KMS-11 (cell line): ENCODE results near the gene SPON1.

Source experiments
- H2AFZ ChIP-seq: fragments of 200-600 bp; sonication (generic); 2 replicates; pipeline ENCODE4 v1.6.1; 2016; ENCODE audit warnings: antibody characterized with exemption, mixed run types, low read depth
- H3K27ac ChIP-seq: fragments of 200-600 bp; sonication (generic); 2 replicates; pipeline ENCODE4 v1.6.1; 2016; ENCODE audit warnings: mild to moderate bottlenecking, mixed run types
- H3K27me3 ChIP-seq: fragments of 200-600 bp; sonication (generic); 2 replicates; pipeline ENCODE4 v1.6.1; 2017; ENCODE audit warnings: mild to moderate bottlenecking, low read depth, mixed run types, moderate library complexity; ENCODE audit not compliant: insufficient read depth
- H3K36me3 ChIP-seq: fragments of 200-600 bp; sonication (generic); 2 replicates; pipeline ENCODE4 v1.6.1; 2017; ENCODE audit warnings: mild to moderate bottlenecking, mixed run types; ENCODE audit not compliant: insufficient read depth
- H3K4me1 ChIP-seq: fragments of 200-600 bp; sonication (generic); 2 replicates; pipeline ENCODE4 v1.6.1; 2016; ENCODE audit warnings: mild to moderate bottlenecking, low read depth, mixed run types; ENCODE audit not compliant: poor library complexity, severe bottlenecking
- H3K4me2 ChIP-seq: fragments of 200-600 bp; sonication (generic); 2 replicates; pipeline ENCODE4 v1.7.0; 2016; ENCODE audit warnings: mild to moderate bottlenecking, mixed run types
- H3K4me3 ChIP-seq: fragments of 200-600 bp; sonication (generic); IDR thresholded peaks from 2 replicates; pipeline ENCODE4 v1.6.1; 2017; ENCODE audit warnings: low read depth, low read length, mixed read lengths; ENCODE audit not compliant: insufficient read depth
- H3K79me2 ChIP-seq: fragments of 200-600 bp; sonication (generic); 2 replicates; pipeline ENCODE4 v1.6.1; 2016; ENCODE audit warnings: low read depth, mixed run types; ENCODE audit not compliant: insufficient read depth
- H3K9ac ChIP-seq: fragments of 200-600 bp; sonication (generic); 2 replicates; pipeline ENCODE4 v1.6.1; 2016; ENCODE audit warnings: mild to moderate bottlenecking, mixed run types
- H4K20me1 ChIP-seq: fragments of 200-600 bp; sonication (generic); 2 replicates; pipeline ENCODE4 v1.6.1; 2016; ENCODE audit warnings: mild to moderate bottlenecking, mixed run types; ENCODE audit not compliant: insufficient read depth
- TF ChIP-seq, protein P1 (sequence below): fragments of 200-600 bp; sonication (generic); conservative IDR thresholded peaks from 2 replicates; pipeline ENCODE4 v1.6.1; 2017; ENCODE audit warnings: low read depth, mild to moderate bottlenecking, antibody characterized with exemption, low read length, moderate library complexity, mixed read lengths

SPON1 gene

DNA sequence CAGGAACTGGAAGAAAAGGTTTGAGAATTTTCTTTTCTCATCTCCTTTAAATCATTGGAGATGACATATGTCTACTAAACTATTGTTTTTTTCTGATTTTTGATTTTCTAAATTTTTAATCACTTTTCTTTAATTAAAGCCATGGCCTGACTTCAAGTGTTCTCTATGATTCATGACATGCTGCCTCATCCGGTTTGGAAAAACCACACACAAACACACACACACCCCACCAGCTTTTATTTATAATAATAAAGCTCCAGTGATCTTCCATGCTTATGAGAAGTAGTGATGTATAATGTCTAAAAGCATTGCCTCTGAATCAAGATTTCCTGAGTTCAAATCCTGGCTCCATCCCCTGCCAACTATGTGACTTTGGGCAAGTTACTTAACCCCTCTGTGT is 179.2 kb downstream of the SPON1 start:
- no peak overlapping the region for H3K27ac ChIP-seq
- no peaks in the 10 kb centered on the region for H3K79me2 ChIP-seq
- H3K36me3 ChIP-seq, result no peaks in the 10 kb centered on the region
- H4K20me1 ChIP-seq, result no peaks in the 10 kb centered on the region
- no peak overlapping the region for H3K4me2 ChIP-seq
- no peak overlapping the region for H2AFZ ChIP-seq
- H3K4me1 ChIP-seq, result no peaks in the 10 kb centered on the region
- TF ChIP-seq, protein P1, sequence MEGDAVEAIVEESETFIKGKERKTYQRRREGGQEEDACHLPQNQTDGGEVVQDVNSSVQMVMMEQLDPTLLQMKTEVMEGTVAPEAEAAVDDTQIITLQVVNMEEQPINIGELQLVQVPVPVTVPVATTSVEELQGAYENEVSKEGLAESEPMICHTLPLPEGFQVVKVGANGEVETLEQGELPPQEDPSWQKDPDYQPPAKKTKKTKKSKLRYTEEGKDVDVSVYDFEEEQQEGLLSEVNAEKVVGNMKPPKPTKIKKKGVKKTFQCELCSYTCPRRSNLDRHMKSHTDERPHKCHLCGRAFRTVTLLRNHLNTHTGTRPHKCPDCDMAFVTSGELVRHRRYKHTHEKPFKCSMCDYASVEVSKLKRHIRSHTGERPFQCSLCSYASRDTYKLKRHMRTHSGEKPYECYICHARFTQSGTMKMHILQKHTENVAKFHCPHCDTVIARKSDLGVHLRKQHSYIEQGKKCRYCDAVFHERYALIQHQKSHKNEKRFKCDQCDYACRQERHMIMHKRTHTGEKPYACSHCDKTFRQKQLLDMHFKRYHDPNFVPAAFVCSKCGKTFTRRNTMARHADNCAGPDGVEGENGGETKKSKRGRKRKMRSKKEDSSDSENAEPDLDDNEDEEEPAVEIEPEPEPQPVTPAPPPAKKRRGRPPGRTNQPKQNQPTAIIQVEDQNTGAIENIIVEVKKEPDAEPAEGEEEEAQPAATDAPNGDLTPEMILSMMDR, result no peak
- no peaks in the 10 kb centered on the region for H3K27me3 ChIP-seq
- no peak overlapping the region for H3K4me3 ChIP-seq
- H3K9ac ChIP-seq, result no peak overlapping the region

DNA sequence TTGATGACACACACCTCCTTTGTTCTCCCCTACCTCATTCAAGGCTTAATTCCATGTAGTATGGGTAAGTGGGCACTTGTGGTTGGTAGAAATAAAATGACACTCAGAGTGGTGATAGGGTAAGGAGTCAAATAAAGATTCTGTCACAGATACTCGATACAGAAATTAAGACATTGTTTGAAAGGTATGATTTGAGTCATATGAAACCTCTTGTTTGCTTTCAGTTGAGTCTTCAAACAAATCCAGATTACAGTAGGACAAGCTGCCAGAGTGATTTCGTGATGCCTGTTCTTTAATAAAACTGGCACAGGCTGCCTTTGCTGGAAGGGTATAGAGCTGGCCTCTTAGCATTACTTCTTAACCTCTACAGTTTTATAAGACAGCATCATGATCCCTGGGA is 182.4 kb downstream of the SPON1 start:
- Histone ChIP-seq H3K27ac (no peak overlapping the region), H4K20me1 (no peaks in the 10 kb centered on the region), H3K27me3 (no peaks in the 10 kb centered on the region)

DNA sequence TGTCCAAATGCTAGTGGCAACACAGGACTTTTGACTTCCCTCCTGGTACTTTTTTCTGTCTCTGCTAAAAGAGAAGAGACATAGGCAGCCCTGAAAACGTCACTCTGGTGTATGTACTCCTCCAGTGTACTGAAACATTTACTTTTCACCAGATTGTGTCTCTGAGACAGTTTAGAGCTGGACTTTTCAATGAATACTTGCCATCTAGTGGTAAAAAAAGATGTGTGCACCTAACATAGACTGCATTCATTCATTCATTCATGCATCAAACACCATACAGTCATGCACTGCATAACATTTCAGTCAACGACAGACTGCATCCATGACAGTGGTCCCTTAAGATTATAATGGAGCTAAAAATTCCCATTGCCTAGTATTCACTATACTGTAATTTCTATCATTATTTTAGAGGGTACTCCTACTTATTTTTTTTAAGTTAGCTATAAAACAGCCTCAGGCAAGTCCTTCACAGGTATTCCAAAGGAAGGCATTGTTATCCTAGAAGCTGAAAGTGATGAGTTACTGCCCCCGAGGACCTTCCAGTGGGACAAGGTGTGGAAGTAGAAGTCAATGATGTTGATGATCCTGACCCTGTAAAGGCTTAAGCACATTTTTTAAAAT is 186.2 kb downstream of the SPON1 start:
- Histone ChIP-seq H3K79me2 (no peaks in the 10 kb centered on the region), H3K4me1 (no peaks in the 10 kb centered on the region), H3K36me3 (no peaks in the 10 kb centered on the region), H3K27ac (no peak overlapping the region), H3K27me3 (no peaks in the 10 kb centered on the region), H3K9ac (no peak overlapping the region), H3K4me2 (no peak overlapping the region), H3K4me3 (no peak overlapping the region), H2AFZ (no peak overlapping the region), H4K20me1 (no peaks in the 10 kb centered on the region)
- TF ChIP-seq, protein P1, result peak; percentile 55

More for the DNA sequence above, 182.4 kb downstream of the SPON1 start:
- TF ChIP-seq, protein P1, result no peak
- Histone ChIP-seq H3K4me2 (no peak overlapping the region), H3K36me3 (no peaks in the 10 kb centered on the region), H3K79me2 (no peaks in the 10 kb centered on the region), H3K9ac (no peak overlapping the region), H3K4me3 (no peak overlapping the region), H3K4me1 (no peaks in the 10 kb centered on the region), H2AFZ (no peak overlapping the region)

DNA sequence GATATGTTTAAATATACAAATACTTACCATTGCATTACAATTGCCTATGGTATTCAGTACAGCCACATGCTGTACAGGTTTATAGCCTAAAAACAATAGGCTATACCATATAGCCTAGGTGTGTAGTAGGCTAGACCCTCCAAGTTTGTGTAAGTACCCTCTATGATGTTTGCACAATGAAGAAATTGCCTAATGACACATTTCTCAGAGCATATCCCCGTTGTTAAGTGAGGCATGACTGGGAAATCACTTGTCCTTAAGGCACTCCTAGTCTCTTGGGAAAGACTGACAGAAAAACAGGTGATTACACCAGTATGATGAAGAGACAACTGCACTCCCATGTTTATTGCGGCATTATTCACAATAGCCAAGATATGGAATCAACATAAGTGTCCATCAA is 187.2 kb downstream of the SPON1 start:
- Histone ChIP-seq H3K4me2 (no peak overlapping the region), H3K36me3 (no peaks in the 10 kb centered on the region), H3K4me1 (no peaks in the 10 kb centered on the region), H4K20me1 (no peaks in the 10 kb centered on the region), H3K4me3 (no peak overlapping the region), H3K27me3 (no peaks in the 10 kb centered on the region), H3K27ac (no peak overlapping the region), H3K9ac (no peak overlapping the region), H3K79me2 (no peaks in the 10 kb centered on the region), H2AFZ (no peak overlapping the region)
- TF ChIP-seq, protein P1, result no peak
